PC-9 (cell line): ENCODE data around the gene SDCCAG8. TPM values are rescaled to one million over a fixed set of nuclear protein-coding genes. Genes with fewer than 3 reads are reported as not detected.
"Not testable (repeated sequence)": the region's sequence is repeated elsewhere in the genome, so short reads cannot be mapped to it uniquely, and the experiment has no call there.

ENCODE experiments used
- Bru-seq: library from RNA; stranded (reverse); fragments of 400-500 nt; gene quantifications from one replicate; lab custom pipeline; 2021; lab: Mats Ljungman, UMichigan
- BruChase-seq, 2 experiments: library from RNA; stranded (reverse); fragments of 400-500 nt; gene quantifications; one replicate each; lab custom pipeline; 2021; lab: Mats Ljungman, UMichigan
- BruUV-seq: library from RNA; stranded (reverse); fragments of 400-500 nt; replicated peaks from 2 replicates; lab custom pipeline; 2021; lab: Mats Ljungman, UMichigan
- CTCF ChIA-PET: fragments of 300-600 bp; sonication (Branson Sonifier 250); formaldehyde crosslinking; loops from one replicate; lab custom pipeline; 2022; ENCODE audit warnings: antibody characterized with exemption; lab: Charles Lee
- POLR2A ChIA-PET: fragments of 300-600 bp; sonication (Branson Sonifier 250); formaldehyde crosslinking; loops from one replicate; lab custom pipeline; 2022; ENCODE audit warnings: antibody characterized with exemption; ENCODE audit not compliant: unreplicated experiment; lab: Charles Lee
- DNase-seq, 2 experiments: peaks; one replicate each; pipeline versions ENCODE4 v3.0.0 to v3.0.0-alpha.2; 2015 to 2022; ENCODE audit warnings: mixed read lengths in 1 of 2
- H2AFZ ChIP-seq: fragments of 200-600 bp; sonication (generic); 2 replicates; pipeline ENCODE4 v1.8.1; 2017; ENCODE audit warnings: antibody characterized with exemption
- H3F3A ChIP-seq: fragments of 200-600 bp; sonication (generic); 2 replicates; pipeline ENCODE4 v1.8.1; 2017; ENCODE audit warnings: antibody characterized with exemption, mild to moderate bottlenecking, low read depth; ENCODE audit not compliant: insufficient read depth
- H3K27ac ChIP-seq: fragments of 200-600 bp; sonication (generic); 2 replicates; pipeline ENCODE4 v1.6.1; 2016; ENCODE audit warnings: mixed run types
- H3K27me3 ChIP-seq: fragments of 200-600 bp; sonication (generic); 2 replicates; pipeline ENCODE4 v1.6.1; 2016; ENCODE audit warnings: low read depth, mixed run types; ENCODE audit not compliant: insufficient read depth
- H3K36me3 ChIP-seq: fragments of 200-600 bp; sonication (generic); 2 replicates; pipeline ENCODE4 v1.6.1; 2016; ENCODE audit warnings: low read depth, mixed run types
- H3K4me1 ChIP-seq: fragments of 200-600 bp; sonication (generic); replicated peaks from 2 replicates; pipeline ENCODE4 v1.6.1; 2016; ENCODE audit warnings: mixed run types; ENCODE audit not compliant: insufficient read depth
- H3K4me2 ChIP-seq: fragments of 200-600 bp; sonication (generic); 2 replicates; pipeline ENCODE4 v1.6.1; 2017; ENCODE audit warnings: mixed run types
- H3K4me3 ChIP-seq: fragments of 200-600 bp; sonication (generic); 2 replicates; pipeline ENCODE4 v1.6.1; 2016; ENCODE audit warnings: mixed run types
- H3K79me2 ChIP-seq: fragments of 200-600 bp; sonication (generic); 2 replicates; pipeline ENCODE4 v1.6.1; 2017; ENCODE audit warnings: low read depth, mixed run types
- H3K9me2 ChIP-seq: fragments of 200-600 bp; sonication (generic); 2 replicates; pipeline ENCODE4 v1.8.1; 2017; ENCODE audit warnings: mild to moderate bottlenecking; ENCODE audit not compliant: insufficient read depth
- H3K9me3 ChIP-seq: fragments of 200-600 bp; sonication (generic); 2 replicates; pipeline ENCODE4 v1.8.1; 2016; ENCODE audit warnings: low read depth; ENCODE audit not compliant: insufficient read depth
- H4K20me1 ChIP-seq: fragments of 200-600 bp; sonication (generic); 2 replicates; pipeline ENCODE4 v1.8.1; 2017; ENCODE audit not compliant: insufficient read depth
- CTCF ChIP-seq: fragments of 200-600 bp; sonication (generic); conservative IDR thresholded peaks from 2 replicates; pipeline ENCODE4 v1.6.1; 2017; ENCODE audit warnings: mixed run types, antibody characterized with exemption, mild to moderate bottlenecking, moderate library complexity
- EZH2 ChIP-seq: fragments of 200-600 bp; sonication (generic); IDR thresholded peaks from 2 replicates; pipeline ENCODE4 v1.8.0; 2017; ENCODE audit warnings: antibody characterized with exemption, low read depth
- intact Hi-C: fragments of 100-400 bp; cut with micrococcal nuclease; formaldehyde crosslinking; loops from one replicate; pipeline ENCODE4 v1.10.0; 2022; ENCODE audit not compliant: unreplicated experiment
- long read RNA-seq: library from polyadenylated mRNA; stranded (forward); transcript quantifications from one replicate; pipeline ENCODE4 v2.0.0, GENCODE V29; 2022
- total RNA-seq: library from RNA; stranded (reverse); gene quantifications from 2 replicates; pipeline ENCODE4 v1.2.3, GENCODE V29; 2021

SDCCAG8 gene
- total RNA-seq (20.7 and 22.7 TPM in 2 replicates), Bru-seq, nascent RNA (percentile 66 among the genes with signal in this experiment), BruChase-seq, experiment 1, labeled RNA remaining after a 2-hour chase (percentile 62 among the genes with signal in this experiment), BruChase-seq, experiment 2, labeled RNA remaining after a 6-hour chase (percentile 50 among the genes with signal in this experiment)
- long read RNA-seq, partial matches to known transcripts: 21 of 46 reads
- long read RNA-seq, other reads (novel, unspliced or antisense): 23 of 46 reads

GRCh38 chr1:243255791-243256512 lies at the start of gene SDCCAG8:
TSS of gene SDCCAG8 (plus strand) at chr1:243256041. CDS start at chr1:243256174, 133 bp downstream.
- H3F3A ChIP-seq: no peaks in the 10 kb centered on the region
- no peaks in the 10 kb centered on the region for H3K36me3 ChIP-seq
- peak within 1 kb of the TSS; percentile 90 for H2AFZ ChIP-seq
- peaks cover 37% of the 10 kb centered on the region for H3K4me1 ChIP-seq
- no peak for TF ChIP-seq EZH2
- no peak for TF ChIP-seq CTCF
- H3K4me2 ChIP-seq: peak within 1 kb of the TSS; percentile 100
- H3K9me3 ChIP-seq: no peaks in the 10 kb centered on the region
- peak; percentile 96 to 98 for DNase-seq
- H3K79me2 ChIP-seq: peaks cover 73% of the 10 kb centered on the region
- H4K20me1 ChIP-seq: peaks cover 3% of the 10 kb centered on the region; the same call in 1 of the 2 replicates
- H3K27ac ChIP-seq: peak within 1 kb of the TSS; percentile 45
- ChIA-PET CTCF (no interaction called here), POLR2A (interaction anchor here (0.5 to 0.6 kb wide), 2 partner anchors 792 to 1261 kb away, joined by 3 to 4 read pairs; no protein-coding TSS in a partner anchor)
- TSS peak; percentile 49 for BruUV-seq
- H3K9me2 ChIP-seq: no peaks in the 10 kb centered on the region
- intact Hi-C loops: loop anchor here (1.0 to 10.0 kb wide), 3 partner anchors 12 to 1399 kb away; partner anchors contain the start of genes ADSS2 and DESI2
- H3K27me3 ChIP-seq: no peaks in the 10 kb centered on the region
- H3K4me3 ChIP-seq: peak within 1 kb of the TSS; percentile 76

- H3F3A ChIP-seq, DNase-seq, POLR2A ChIA-PET, H3K4me3 ChIP-seq, H3K27ac ChIP-seq, H2AFZ ChIP-seq, H3K79me2 ChIP-seq, intact Hi-C loops, BruUV-seq, CTCF ChIA-PET, H3K36me3 ChIP-seq, H3K4me1 ChIP-seq, H3K9me3 ChIP-seq, H3K27me3 ChIP-seq, H3K9me2 ChIP-seq, H4K20me1 ChIP-seq, H3K4me2 ChIP-seq: not testable (repeated sequence)
These were observed 43.9 kb upstream of the SDCCAG8 start for GRCh38 chr1:243211984-243212383.

GRCh38 chr1:243213045-243213787 lies 42.6 kb upstream of the SDCCAG8 start:
- no peaks in the 10 kb centered on the region for H4K20me1 ChIP-seq
- H3K4me1 ChIP-seq: no peaks in the 10 kb centered on the region
- H3K4me3 ChIP-seq: no peak overlapping the region
- H3K27ac ChIP-seq: peak overlapping the region; percentile 28; the same call in 1 of the 2 replicates
- H3K4me2 ChIP-seq: no peak overlapping the region
- ChIA-PET POLR2A (no interaction called here), CTCF (no interaction called here)
- no peak overlapping the region for H2AFZ ChIP-seq
- intact Hi-C loops: no loop called here
- H3K27me3 ChIP-seq: no peaks in the 10 kb centered on the region
- H3K36me3 ChIP-seq: no peaks in the 10 kb centered on the region
- H3K9me2 ChIP-seq: no peaks in the 10 kb centered on the region
- no peaks in the 10 kb centered on the region for H3F3A ChIP-seq
- BruUV-seq: no TSS peak
- H3K9me3 ChIP-seq: no peaks in the 10 kb centered on the region; the same call in 1 of the 2 replicates
- DNase-seq: no peak
- TF ChIP-seq EZH2 (no peak), CTCF (no peak)
- H3K79me2 ChIP-seq: no peaks in the 10 kb centered on the region

GRCh38 chr1:243215276-243215875 lies 40.5 kb upstream of the SDCCAG8 start:
- BruUV-seq, H3K79me2 ChIP-seq, H3K4me2 ChIP-seq, H3K9me3 ChIP-seq, DNase-seq, H3K4me3 ChIP-seq, H3K27me3 ChIP-seq, H3F3A ChIP-seq, H3K4me1 ChIP-seq, POLR2A ChIA-PET, H2AFZ ChIP-seq, H4K20me1 ChIP-seq, H3K27ac ChIP-seq, H3K9me2 ChIP-seq, H3K36me3 ChIP-seq, intact Hi-C loops, CTCF ChIA-PET: not testable (repeated sequence)
